Measurements from ENCODE around the gene CDC40.

DNA sequence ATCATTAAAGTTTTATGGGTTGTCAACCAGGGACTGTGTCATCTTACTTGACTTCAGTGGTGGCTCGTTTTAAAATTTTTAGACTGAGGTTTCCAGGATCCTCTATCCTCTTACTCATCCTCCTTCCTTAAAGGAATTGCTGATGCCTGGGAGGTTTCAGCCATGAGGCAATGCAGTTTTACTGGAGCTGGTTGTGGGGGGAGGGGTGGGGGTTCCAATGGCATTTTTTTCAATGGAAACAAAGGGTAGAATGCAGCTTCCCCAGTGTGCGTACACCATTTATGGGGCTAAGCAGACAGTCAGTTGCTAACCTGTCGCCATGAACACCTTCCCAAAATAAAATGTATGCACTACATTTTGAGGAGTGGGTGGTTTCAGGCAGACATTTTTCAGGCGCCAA, 89.9 kb downstream of the CDC40 start:
- TF ChIP-seq, protein P1, sequence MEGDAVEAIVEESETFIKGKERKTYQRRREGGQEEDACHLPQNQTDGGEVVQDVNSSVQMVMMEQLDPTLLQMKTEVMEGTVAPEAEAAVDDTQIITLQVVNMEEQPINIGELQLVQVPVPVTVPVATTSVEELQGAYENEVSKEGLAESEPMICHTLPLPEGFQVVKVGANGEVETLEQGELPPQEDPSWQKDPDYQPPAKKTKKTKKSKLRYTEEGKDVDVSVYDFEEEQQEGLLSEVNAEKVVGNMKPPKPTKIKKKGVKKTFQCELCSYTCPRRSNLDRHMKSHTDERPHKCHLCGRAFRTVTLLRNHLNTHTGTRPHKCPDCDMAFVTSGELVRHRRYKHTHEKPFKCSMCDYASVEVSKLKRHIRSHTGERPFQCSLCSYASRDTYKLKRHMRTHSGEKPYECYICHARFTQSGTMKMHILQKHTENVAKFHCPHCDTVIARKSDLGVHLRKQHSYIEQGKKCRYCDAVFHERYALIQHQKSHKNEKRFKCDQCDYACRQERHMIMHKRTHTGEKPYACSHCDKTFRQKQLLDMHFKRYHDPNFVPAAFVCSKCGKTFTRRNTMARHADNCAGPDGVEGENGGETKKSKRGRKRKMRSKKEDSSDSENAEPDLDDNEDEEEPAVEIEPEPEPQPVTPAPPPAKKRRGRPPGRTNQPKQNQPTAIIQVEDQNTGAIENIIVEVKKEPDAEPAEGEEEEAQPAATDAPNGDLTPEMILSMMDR (conservative IDR thresholded peaks at IDR 0.05) = no peak
- no peak for TF ChIP-seq ZFX (IDR thresholded peaks at IDR 0.05)

All from C4-2B (cell line).